Cardiac fibroblast (primary cell): ENCODE results near the gene LIPC.

ENCODE experiments used
- DNase-seq, 2 donors: peaks; one replicate each; pipeline versions ENCODE4 v3.0.0 to v3.0.0-alpha.2; 2010; ENCODE audit warnings: low read depth in 2 of 2
- H3K4me3 ChIP-seq, 2 donors: replicated peaks in 1 of 2; 1 replicate in 1 of 2; 2 replicates in 1 of 2; pipeline ENCODE4 v1.5.1; 2011; ENCODE audit warnings: low read depth in 2 of 2, low read length in 2 of 2, mild to moderate bottlenecking in 2 of 2, moderate library complexity in 1 of 2
- CTCF ChIP-seq: IDR thresholded peaks from one replicate; pipeline ENCODE4 v1.5.1; 2011; ENCODE audit warnings: low read depth, mild to moderate bottlenecking, low read length, inconsistent platforms

Gene LIPC

GRCh38 chr15:58571491-58571890, 139.7 kb downstream of the LIPC start:
- no peak for DNase-seq
- TF ChIP-seq CTCF, result no peak

GRCh38 chr15:58572521-58572920, 140.7 kb downstream of the LIPC start:
- DNase-seq, result no peak
- TF ChIP-seq CTCF, result no peak
- H3K4me3 ChIP-seq, result no peak overlapping the region

More at GRCh38 chr15:58571491-58571890, 139.7 kb downstream of the LIPC start:
- H3K4me3 ChIP-seq, result no peak overlapping the region

- no peak overlapping the region for H3K4me3 ChIP-seq
- no peak for DNase-seq
- TF ChIP-seq CTCF, result no peak
Measured at GRCh38 chr15:58573270-58573669, 141.5 kb downstream of the LIPC start.

GRCh38 chr15:58574631-58575030, 142.8 kb downstream of the LIPC start:
- TF ChIP-seq CTCF, result no peak
- DNase-seq, result no peak
- no peak overlapping the region for H3K4me3 ChIP-seq

- no peak for DNase-seq
- H3K4me3 ChIP-seq, result no peak overlapping the region
- no peak for TF ChIP-seq CTCF
Measured at GRCh38 chr15:58575045-58575786, 143.4 kb downstream of the LIPC start.

GRCh38 chr15:58576657-58577056, 144.9 kb downstream of the LIPC start:
- no peak overlapping the region for H3K4me3 ChIP-seq
- DNase-seq, result no peak
- TF ChIP-seq CTCF, result no peak

- DNase-seq, result no peak
- H3K4me3 ChIP-seq, result no peak overlapping the region
- no peak for TF ChIP-seq CTCF
Measured at GRCh38 chr15:58582160-58582559, 150.4 kb downstream of the LIPC start.
